GM12874 (cell line): ENCODE data around the gene ENAH.

Experiments
- CTCF ChIP-seq: IDR thresholded peaks from 2 replicates; pipeline ENCODE4 v1.5.1; 2011; ENCODE audit warnings: low read depth, mild to moderate bottlenecking, control low read depth, low read length, moderate library complexity; ENCODE audit not compliant: insufficient read depth

Gene ENAH

GRCh38 chr1:225601902-225602589 is 50.9 kb downstream of the ENAH start:
- no peak for TF ChIP-seq CTCF

GRCh38 chr1:225598847-225599246 is 54.1 kb downstream of the ENAH start:
- TF ChIP-seq CTCF: no peak

GRCh38 chr1:225597926-225598575 is 54.9 kb downstream of the ENAH start:
- no peak for TF ChIP-seq CTCF

- no peak for TF ChIP-seq CTCF
Observed at GRCh38 chr1:225596736-225597135, 56.2 kb downstream of the ENAH start.

- no peak for TF ChIP-seq CTCF
Observed at GRCh38 chr1:225595974-225596551, 56.9 kb downstream of the ENAH start.

- no peak for TF ChIP-seq CTCF
Observed at GRCh38 chr1:225595452-225595851, 57.5 kb downstream of the ENAH start.

- TF ChIP-seq CTCF: no peak
Observed at GRCh38 chr1:225593414-225593813, 59.5 kb downstream of the ENAH start.
